Stimulated activated CD4-positive, alpha-beta T cell treated with anti-CD3 and anti-CD28 coated beads, Interleukin-2, amount 100 ng/mL, for 48 hours (primary cell): Measurements from ENCODE around the gene RNF112.

Source experiments
- DNase-seq, 2 donors: peaks; one replicate each; pipeline ENCODE4 v3.0.0-alpha.2; 2020

Gene RNF112

DNA sequence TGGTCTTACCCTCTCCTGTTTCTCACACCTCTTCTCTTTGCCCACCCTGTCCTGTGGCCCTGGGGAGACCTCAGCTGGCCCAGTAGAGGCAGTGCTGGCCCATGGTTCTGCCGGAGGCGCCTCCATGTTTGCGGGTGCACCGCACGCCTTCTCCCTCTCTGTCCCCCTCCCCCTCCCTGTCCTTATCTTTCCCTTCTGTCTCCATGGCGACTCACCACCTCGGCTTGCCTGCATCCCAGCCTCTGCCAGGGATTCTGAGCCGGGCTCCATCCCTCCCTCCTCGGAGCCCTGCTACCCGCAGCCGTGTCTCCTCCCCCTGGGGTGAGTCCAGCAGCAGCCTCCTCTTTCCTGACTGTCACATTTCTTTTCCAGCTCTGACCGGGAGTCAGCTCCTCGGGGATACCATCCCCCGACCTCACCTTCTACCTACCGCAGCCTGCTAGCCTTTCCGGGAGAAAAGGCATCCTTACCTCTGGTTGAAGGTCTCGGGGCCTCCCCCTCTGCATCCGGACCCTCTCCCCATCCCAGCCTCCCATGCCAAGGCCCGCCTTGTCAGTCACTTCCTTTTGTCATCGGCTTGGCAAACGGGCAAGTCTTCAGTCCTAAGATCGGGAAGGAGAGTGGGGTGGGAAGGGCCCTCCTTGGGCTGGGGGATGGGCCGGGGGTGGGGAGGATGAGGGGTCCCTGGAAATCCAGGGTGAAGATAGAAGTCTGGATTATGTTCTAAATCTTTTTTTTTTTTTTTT is at the start of gene RNF112:
RNF112 (plus strand) TSS at position 358 of the 746 bp plus-strand sequence; CDS start at position 535, 177 bp downstream.
- no peak for DNase-seq

DNA sequence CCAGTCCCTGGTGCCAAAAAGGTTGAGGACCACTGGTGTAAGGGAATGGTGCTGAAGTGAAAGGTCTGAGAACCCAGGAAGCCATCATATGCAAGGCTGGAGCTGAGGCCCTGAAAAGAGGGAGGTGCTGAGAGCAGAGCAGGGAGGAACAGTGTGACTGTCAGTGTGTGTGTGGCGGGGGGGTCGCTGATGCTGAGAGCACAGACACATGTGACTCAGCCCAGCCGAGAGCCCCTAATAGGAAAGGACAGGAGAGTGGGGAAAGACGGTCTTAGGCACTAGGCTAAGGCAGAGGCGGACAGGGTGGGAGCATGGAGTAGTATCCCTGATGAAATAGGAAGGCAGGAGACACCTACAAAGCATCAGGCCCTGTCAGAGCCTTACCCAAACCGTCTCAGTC is 49.7 kb upstream of the RNF112 start:
- no peak for DNase-seq

GRCh38 chr17:19361944-19362276 is 49.1 kb upstream of the RNF112 start:
- no peak for DNase-seq

DNA sequence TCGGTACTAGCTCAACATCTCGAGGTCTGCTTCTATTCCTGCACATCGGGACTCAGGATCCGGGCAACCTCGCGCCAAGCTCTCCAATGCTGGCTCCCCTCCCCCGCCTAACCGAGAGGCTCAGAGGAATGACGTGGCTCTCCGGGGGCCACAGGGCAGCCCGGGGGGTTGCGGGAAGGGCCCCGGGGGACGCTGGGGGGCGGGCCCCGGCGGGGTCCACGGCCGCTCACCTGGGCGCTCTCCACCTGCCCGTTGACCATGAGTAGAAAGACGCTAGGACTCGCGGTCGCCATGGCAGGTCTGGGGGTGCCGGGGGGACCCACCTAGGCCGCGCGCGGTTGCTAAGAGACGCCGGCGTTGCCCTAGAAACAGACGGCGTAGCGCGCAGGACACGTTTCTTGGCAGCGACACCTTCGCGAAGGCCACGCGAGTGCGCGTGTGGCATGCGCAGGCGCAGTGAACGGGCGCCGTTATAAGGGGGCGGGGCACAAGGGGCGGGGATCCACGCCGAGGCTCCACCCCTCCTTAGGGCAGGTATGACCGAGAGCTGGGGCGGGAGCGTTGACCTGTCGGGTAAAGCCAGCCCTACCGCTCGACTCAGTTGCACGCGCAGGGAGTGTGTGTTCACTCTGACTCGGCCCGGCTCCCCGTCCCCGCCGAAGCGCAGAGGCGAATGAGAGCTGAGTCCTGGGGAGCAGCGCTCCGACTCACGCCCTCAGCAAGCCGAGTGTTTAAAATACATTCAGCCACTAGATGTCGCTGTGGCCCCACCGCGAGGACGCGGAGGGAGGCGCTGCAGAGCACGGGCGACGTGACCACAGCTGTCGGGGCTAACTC is 48.5 kb upstream of the RNF112 start, which contains the start of gene B9D1:
B9D1 (minus strand) TSS at position 447 of the 837 bp plus-strand sequence; CDS start at position 293, 154 bp downstream.
- peak; percentile 89 to 91 for DNase-seq

GRCh38 chr17:19363114-19363438 is 48.0 kb upstream of the RNF112 start:
- DNase-seq, result no peak

- DNase-seq, result no peak
These were observed 47.5 kb upstream of the RNF112 start for GRCh38 chr17:19363460-19364035.

DNA sequence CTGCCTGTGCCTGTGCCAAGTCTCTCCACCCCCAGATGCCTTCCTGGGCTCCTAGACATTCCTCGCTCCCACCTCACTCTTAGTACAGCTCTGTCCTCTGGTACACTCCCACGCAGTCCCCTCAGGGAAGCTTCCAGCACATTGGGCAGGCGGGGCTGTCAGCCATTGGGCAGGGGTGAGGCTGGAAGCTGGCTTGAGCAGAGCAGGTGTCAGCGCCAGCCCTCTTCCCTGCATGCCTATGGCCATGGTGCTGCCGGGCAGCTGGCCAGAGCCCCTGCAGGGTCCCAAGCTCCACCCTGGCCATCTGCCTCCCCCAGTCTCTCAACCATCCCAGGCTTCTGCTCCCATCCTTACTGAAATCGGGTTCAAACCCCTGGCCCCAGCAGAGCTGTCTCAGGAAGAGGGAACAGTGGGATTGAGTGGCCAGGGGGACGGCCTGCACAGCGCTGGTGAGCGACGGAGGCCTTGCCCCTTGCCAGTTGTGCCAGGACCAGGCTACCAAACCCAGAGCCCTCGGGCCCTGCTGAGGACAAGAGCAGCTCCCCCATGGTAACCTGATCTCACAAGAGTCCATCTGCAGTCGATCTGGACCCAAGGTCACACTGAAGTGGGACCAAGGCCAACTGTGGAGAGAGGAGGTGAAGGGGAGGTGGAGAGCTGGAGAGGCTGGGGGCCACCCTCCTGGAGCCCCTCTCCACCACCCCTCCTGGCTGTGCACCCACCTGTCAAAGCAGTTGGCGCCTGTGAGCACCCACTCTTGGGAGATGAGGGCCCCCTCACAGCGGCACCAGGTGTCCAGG is 46.1 kb upstream of the RNF112 start:
- DNase-seq, result no peak

- no peak for DNase-seq
These were observed 45.6 kb upstream of the RNF112 start for GRCh38 chr17:19365499-19365817.

DNA sequence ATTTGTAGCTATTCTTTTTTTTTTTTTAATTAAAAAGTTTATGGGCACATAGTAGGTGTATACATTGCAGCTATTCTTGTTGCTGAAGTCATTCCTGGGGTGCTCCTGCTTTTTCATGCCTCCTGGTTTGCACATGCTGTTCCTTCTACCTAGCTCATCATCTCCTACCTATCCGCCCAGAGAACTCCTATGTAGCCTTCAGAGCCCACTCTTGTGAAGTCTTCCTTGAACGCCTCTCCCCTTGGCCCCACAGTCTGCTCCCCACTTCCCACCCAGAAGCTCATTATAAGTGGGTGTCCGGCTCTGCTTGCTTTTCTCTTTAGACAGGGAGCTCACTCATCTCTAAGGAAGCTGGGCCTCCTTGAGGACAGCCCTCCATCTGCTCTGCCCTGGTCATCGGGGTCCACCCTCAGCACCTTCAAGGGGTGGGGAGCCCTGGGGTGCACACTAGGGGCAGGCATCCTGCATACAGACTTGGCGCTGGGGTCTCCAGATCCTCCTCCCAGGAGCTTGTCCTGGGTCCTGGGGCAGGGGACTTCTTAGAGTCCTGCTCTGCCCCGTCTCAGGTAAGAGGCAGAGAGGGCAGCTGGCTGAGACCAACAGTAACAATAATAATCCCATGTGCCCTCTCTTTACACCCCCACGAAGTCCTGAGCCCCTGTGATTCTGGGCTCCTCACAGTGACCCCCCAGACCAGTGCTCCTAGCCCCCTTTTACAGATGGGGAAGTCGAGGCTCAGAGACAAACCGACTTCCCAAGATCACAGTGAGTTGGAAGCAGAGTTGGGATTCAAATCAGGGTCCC is 45.0 kb upstream of the RNF112 start:
- no peak for DNase-seq

DNA sequence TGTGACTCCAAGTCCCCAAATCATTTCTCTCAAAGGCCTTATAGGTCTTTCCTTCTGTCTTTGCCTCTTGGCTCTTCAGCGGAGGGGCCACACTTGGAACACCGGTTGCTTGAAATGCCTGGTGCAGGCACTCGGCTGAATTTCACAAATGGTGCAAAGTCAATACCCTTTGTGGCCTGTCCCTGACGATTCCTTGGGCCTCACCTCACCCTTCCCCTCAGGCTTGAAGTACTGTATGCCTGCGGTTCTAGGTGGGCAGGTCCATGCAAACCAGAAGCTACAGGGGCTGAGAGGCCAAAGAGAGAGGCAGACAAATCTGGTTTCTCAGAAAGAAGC is 44.4 kb upstream of the RNF112 start:
- no peak for DNase-seq

DNA sequence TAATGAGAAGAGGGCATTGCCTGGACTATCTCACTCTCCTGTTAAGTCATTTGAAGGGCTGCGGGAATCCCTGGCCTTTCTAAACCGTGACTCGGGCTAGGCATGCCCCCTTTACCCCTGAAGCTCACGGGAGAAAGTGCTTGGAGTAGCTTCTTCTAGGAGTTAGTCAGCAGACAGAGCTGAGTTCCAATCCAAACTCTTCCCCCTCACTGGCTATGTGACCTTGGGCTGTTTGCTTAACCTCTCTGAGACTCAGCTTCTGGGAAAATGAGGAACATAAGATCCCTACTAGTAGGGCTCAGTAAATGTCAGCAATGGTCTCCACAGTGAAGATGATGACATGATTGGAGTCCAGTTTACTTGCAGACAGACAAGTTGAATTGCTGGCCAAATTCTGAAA is 42.8 kb upstream of the RNF112 start:
- DNase-seq, result no peak

- DNase-seq, result no peak
These were observed 41.8 kb upstream of the RNF112 start for GRCh38 chr17:19369107-19369778.

DNA sequence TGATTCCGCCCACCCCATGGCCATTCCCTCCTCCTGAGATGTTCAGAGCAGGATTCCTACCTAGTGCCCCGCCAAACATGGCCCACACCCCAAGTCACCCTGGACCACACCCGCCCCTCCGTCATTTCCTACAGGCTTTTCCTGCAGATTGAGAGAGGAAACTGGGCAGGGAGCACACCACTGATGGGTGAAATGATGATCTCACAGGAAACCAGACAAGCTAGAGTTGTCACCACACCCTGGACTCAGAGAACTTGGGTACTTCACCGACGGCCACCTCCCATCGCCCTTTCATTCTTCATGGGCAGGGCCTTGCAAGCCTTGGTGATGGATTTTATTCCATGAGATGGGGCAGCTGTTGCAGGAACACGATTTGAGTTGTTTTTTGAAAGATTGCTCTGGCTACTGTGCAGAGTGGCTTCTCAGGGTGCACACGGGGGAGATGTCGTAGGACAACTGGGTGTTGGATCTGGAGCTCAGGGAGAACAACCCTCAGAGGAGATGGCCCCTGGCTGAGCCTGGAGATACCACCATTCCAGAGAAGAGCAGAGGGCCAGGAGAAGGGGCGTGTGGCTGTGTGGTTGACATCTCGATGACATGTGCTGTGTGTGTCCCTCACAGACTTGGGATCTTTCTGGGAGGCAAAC is 41.1 kb upstream of the RNF112 start:
- no peak for DNase-seq

- DNase-seq, result no peak
These were observed 40.5 kb upstream of the RNF112 start for GRCh38 chr17:19370493-19370960.

DNA sequence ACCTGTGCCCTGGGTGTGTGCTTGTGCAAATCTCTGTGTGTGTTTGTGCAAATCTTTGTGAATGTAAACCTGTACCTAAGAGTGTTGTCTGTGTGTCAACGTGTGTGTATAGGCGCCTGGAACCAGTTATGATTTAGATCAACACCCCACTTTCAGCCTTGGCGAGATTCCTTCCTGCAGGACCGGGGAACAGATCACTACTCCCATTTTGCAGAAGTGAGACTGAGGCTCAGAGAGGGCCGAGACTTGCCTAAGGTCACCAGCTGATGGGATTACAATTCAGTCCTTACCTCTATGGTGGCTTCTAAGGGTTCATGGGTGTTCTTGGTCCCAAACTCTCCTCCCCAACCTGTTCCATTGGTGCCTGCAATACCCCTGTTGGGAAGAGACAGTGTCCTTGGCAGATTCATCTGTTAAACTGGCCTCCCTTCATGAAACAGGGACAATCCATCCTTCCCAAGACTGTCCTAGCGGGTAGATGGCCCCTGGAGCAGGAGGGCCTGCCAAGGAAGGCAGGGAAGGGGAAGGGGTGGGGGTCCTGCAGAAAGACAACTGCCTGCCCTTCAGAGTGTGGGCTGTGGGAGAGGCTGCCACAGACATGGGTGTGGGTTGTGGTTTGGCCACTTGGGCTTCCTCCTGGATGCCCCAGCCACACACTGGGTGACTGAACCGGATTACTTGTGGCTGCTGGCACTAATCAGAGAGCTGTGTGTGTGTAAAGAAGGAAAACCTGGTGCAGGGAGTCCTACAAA is 39.6 kb upstream of the RNF112 start:
- no peak for DNase-seq

GRCh38 chr17:19372011-19372370 is 39.0 kb upstream of the RNF112 start:
- DNase-seq, result no peak

GRCh38 chr17:19372439-19372838 is 38.6 kb upstream of the RNF112 start:
- DNase-seq, result no peak

DNA sequence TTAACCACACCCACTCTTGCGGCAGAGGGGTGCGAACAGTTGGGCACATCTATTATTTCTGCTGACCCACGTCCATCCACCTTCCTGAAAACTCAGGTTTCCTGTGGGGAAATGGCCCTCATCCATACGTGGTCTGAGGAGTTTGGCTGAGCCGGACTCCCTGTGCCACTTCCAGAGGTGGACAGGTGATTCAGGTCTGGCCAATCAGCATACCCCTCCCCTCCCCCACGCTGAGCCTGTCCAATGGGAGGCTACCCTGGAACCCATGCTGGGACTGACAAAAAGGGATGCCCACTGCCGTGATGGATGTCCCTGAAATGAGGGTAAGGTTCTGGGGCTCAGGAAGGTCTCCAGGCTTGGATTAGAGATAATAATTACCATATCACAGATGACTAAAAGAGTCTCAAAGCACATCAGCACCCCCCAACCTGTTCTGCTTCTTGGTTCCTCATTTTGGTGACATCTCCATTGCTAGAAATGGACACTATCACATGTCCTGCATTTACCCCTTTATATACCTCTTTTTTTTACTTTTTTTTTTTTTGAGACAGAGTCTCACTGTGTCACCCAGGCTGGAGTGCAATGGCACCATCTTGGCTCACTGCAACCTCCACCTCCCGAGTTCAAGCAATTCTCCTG is 38.0 kb upstream of the RNF112 start:
- DNase-seq, result no peak

- no peak for DNase-seq
These were observed 36.9 kb upstream of the RNF112 start for GRCh38 chr17:19374136-19374535.

DNA sequence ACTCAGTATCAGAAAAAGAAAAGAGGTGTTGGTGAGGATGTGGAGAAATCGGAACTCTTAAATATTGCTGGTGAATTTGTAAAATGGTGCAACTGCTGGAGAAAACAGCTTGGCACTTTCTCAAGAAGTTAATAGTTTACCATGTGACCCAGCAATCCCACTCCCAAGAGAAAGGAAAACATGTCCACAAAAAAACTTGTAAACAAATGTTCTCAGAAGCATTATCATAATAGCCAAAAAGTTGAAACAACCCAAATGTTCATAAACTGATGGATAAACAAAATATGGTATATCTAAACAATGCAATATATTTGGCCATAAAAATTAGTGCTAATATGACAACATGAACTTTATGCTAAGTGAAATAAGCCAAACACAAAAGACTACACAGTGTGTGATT is 35.3 kb upstream of the RNF112 start:
- DNase-seq, result no peak
